HCT116 (cell line): ENCODE results near the gene RBMS1. TPM values are rescaled to one million over a fixed set of nuclear protein-coding genes. Genes with fewer than 3 reads are reported as not detected.
"Not testable (repeated sequence)": the region's sequence is repeated elsewhere in the genome, so short reads cannot be mapped to it uniquely, and the experiment has no call there.

Experiments used
- ATAC-seq: fragments of 200-7000 bp; cut with Tn5 transposase; 2 replicates; pipeline ENCODE4 v1.9.1; 2020; ENCODE audit warnings: mild to moderate bottlenecking, moderate library complexity
- BruUV-seq: library from RNA; stranded (reverse); fragments of 400-500 nt; replicated peaks from 2 replicates; lab custom pipeline; 2021; lab: Mats Ljungman, UMichigan
- CTCF ChIA-PET: fragments of 300-600 bp; sonication (Branson Sonifier 250); formaldehyde crosslinking; loops from one replicate; lab custom pipeline; 2021; ENCODE audit warnings: antibody characterized with exemption; lab: Charles Lee
- POLR2A ChIA-PET: fragments of 300-600, 350-600 bp; sonication (Branson Sonifier 250); formaldehyde crosslinking; loops from one replicate; lab custom pipeline; 2021; ENCODE audit warnings: antibody characterized with exemption; lab: Charles Lee
- RAD21 ChIA-PET, 2 experiments: fragments of 300-600 bp; sonication (Branson Sonifier 250); formaldehyde crosslinking; loops; one replicate each; lab custom pipeline; 2023; ENCODE audit warnings: low total read pairs in 2 of 2; ENCODE audit not compliant: uncharacterized antibody in 2 of 2, unreplicated experiment in 2 of 2, low non-redundant PET in 1 of 2; lab: Charles Lee
- DNase-seq: peaks from one replicate; pipeline ENCODE4 v3.0.0-alpha.2; 2010; ENCODE audit warnings: low read depth, low spot score
- H2AFZ ChIP-seq: fragments of 200-600 bp; shearing (Covaris generic), sonication (generic); 2 replicates; pipeline ENCODE4 v1.6.1; 2017; ENCODE audit warnings: low read depth, mixed run types, mixed read lengths, antibody characterized with exemption, low read length; ENCODE audit not compliant: poor library complexity, severe bottlenecking
- H3K27ac ChIP-seq: 2 replicates; pipeline ENCODE4 v1.5.1; 2012; ENCODE audit warnings: low read depth, low read length
- H3K27me3 ChIP-seq: fragments of 200-600 bp; sonication (generic); 2 replicates; pipeline ENCODE4 v1.6.1; 2016; ENCODE audit warnings: mixed run types, low read length, mixed read lengths; ENCODE audit not compliant: insufficient read depth
- H3K36me3 ChIP-seq, 2 experiments: fragments of 200-500 bp in 1 of 2; fragments of 200-600 bp in 1 of 2; sonication (Bioruptor generic) in 1 of 2; sonication (generic) in 1 of 2; 2 replicates each; pipeline versions ENCODE4 v1.5.1 to v1.6.1; 2014 to 2016; ENCODE audit warnings: low read length in 2 of 2, inconsistent platforms in 1 of 2, mixed read lengths in 1 of 2, mixed run types in 1 of 2; ENCODE audit not compliant: insufficient read depth in 2 of 2, control insufficient read depth in 1 of 2
- H3K4me1 ChIP-seq, 2 experiments: fragments of 200-600 bp in 1 of 2; sonication (generic) in 1 of 2; 2 replicates each; pipeline versions ENCODE4 v1.5.1 to v1.6.1; 2012 to 2017; ENCODE audit warnings: low read length in 2 of 2, inconsistent platforms in 1 of 2, mild to moderate bottlenecking in 1 of 2, mixed read lengths in 1 of 2, mixed run types in 1 of 2, moderate library complexity in 1 of 2; ENCODE audit not compliant: insufficient read depth in 2 of 2, control insufficient read depth in 1 of 2
- H3K4me2 ChIP-seq: fragments of 200-600 bp; sonication (generic); 2 replicates; pipeline ENCODE4 v1.6.1; 2017; ENCODE audit warnings: mixed run types, low read length, mixed read lengths
- H3K4me3 ChIP-seq, 2 experiments: fragments of 200-600 bp in 1 of 2; sonication (generic) in 1 of 2; replicated peaks in 1 of 2; 2 replicates each; pipeline ENCODE4 v1.5.1; 2011 to 2016; ENCODE audit warnings: low read length in 2 of 2, control low read depth in 1 of 2, low read depth in 1 of 2, mild to moderate bottlenecking in 1 of 2, mixed read lengths in 1 of 2, mixed run types in 1 of 2
- H3K79me2 ChIP-seq: fragments of 200-600 bp; sonication (generic); 2 replicates; pipeline ENCODE4 v1.6.1; 2017; ENCODE audit warnings: mild to moderate bottlenecking, mixed run types, low read length, moderate library complexity, mixed read lengths; ENCODE audit not compliant: insufficient read depth
- H3K9ac ChIP-seq: fragments of 200-600 bp; sonication (generic); 2 replicates; pipeline ENCODE4 v1.6.1; 2016; ENCODE audit warnings: low read length, mixed read lengths
- H3K9me2 ChIP-seq: fragments of 200-600 bp; sonication (generic), shearing (Covaris generic); 2 replicates; pipeline ENCODE4 v1.6.1; 2017; ENCODE audit warnings: mixed run types, mild to moderate bottlenecking, moderate library complexity; ENCODE audit not compliant: insufficient read depth
- H3K9me3 ChIP-seq, 2 experiments: fragments of 200-500 bp in 1 of 2; fragments of 200-600 bp in 1 of 2; sonication (Bioruptor generic) in 1 of 2; sonication (generic) in 1 of 2; 2 replicates each; pipeline ENCODE4 v1.6.1; 2014 to 2017; ENCODE audit warnings: low read length in 2 of 2, mixed read lengths in 2 of 2, inconsistent platforms in 1 of 2, low read depth in 1 of 2, mild to moderate bottlenecking in 1 of 2, mixed run types in 1 of 2, moderate library complexity in 1 of 2; ENCODE audit not compliant: control insufficient read depth in 1 of 2, insufficient read depth in 1 of 2
- H4K20me1 ChIP-seq: fragments of 200-600 bp; sonication (generic), shearing (Covaris generic); 2 replicates; pipeline ENCODE4 v1.6.1; 2017; ENCODE audit warnings: mixed run types, mild to moderate bottlenecking, moderate library complexity; ENCODE audit not compliant: insufficient read depth
- RAD21 ChIP-seq: IDR thresholded peaks from 2 replicates; pipeline ENCODE4 v1.6.1; 2012; ENCODE audit warnings: low read depth, mild to moderate bottlenecking
- intact Hi-C: fragments of 100-400 bp; cut with micrococcal nuclease; formaldehyde crosslinking; loops from 2 replicates; pipeline ENCODE4 v1.10.0; 2022
- total RNA-seq: library from RNA; stranded (reverse); gene quantifications from one replicate; pipeline ENCODE4 v1.2.1, GENCODE V29; 2021; ENCODE audit not compliant: unreplicated experiment

Gene RBMS1
- total RNA-seq, 1 experiment from 2014 or later: 17.6 TPM

- POLR2A ChIA-PET, H3K4me1 ChIP-seq, H3K4me2 ChIP-seq, CTCF ChIA-PET, H3K36me3 ChIP-seq, H3K4me3 ChIP-seq, ATAC-seq, H4K20me1 ChIP-seq, intact Hi-C loops, DNase-seq, H3K27me3 ChIP-seq, H3K27ac ChIP-seq, H3K79me2 ChIP-seq, RAD21 ChIA-PET, H3K9me2 ChIP-seq, H3K9me3 ChIP-seq, H2AFZ ChIP-seq, BruUV-seq, H3K9ac ChIP-seq: not testable (repeated sequence)
These were observed 71.7 kb downstream of the RBMS1 start for GRCh38 chr2:160421646-160422501.

GRCh38 chr2:160420711-160421110 is 72.9 kb downstream of the RBMS1 start:
- CTCF ChIA-PET: no interaction called here
- DNase-seq: no peak
- intact Hi-C loops: no loop called here
- Histone ChIP-seq H3K27ac (no peak overlapping the region), H3K27me3 (no peaks in the 10 kb centered on the region), H3K36me3 (no peaks in the 10 kb centered on the region), H4K20me1 (no peaks in the 10 kb centered on the region), H3K4me2 (no peak overlapping the region), H3K4me1 (no peaks in the 10 kb centered on the region), H2AFZ (no peak overlapping the region), H3K79me2 (no peaks in the 10 kb centered on the region)
- RAD21 ChIA-PET: no interaction called here
- POLR2A ChIA-PET: no interaction called here
- TF ChIP-seq RAD21: no peak
- TF ChIP-seq, all 23 proteins: peak for 0
- Histone ChIP-seq H3K9ac (no peak overlapping the region), H3K9me3 (no peaks in the 10 kb centered on the region), H3K9me2 (no peaks in the 10 kb centered on the region), H3K4me3 (no peak overlapping the region)
- no TSS peak for BruUV-seq
- no peak for ATAC-seq
